IPS-18a (cell line): ENCODE measurements around the gene TLE4.

ENCODE experiments used
- H3K27ac ChIP-seq: one replicate; pipeline ENCODE4 v1.5.1; 2013; ENCODE audit warnings: low read length
- H3K27me3 ChIP-seq: one replicate; pipeline ENCODE4 v1.6.1; 2013; ENCODE audit warnings: mild to moderate bottlenecking, low read length; ENCODE audit not compliant: control insufficient read depth, insufficient read depth
- H3K36me3 ChIP-seq: one replicate; pipeline ENCODE4 v1.6.1; 2013; ENCODE audit warnings: low read depth, low read length; ENCODE audit not compliant: control insufficient read depth
- H3K4me1 ChIP-seq: one replicate; pipeline ENCODE4 v1.6.1; 2013; ENCODE audit warnings: low read depth, low read length; ENCODE audit not compliant: control insufficient read depth
- H3K4me3 ChIP-seq: one replicate; pipeline ENCODE4 v1.5.1; 2013; ENCODE audit warnings: low read length
- H3K9ac ChIP-seq: one replicate; pipeline ENCODE4 v1.6.1; 2013; ENCODE audit warnings: mild to moderate bottlenecking, low read length, moderate library complexity
- H3K9me3 ChIP-seq: one replicate; pipeline ENCODE4 v1.6.1; 2013; ENCODE audit warnings: low read depth, low read length; ENCODE audit not compliant: control insufficient read depth

Gene TLE4

DNA sequence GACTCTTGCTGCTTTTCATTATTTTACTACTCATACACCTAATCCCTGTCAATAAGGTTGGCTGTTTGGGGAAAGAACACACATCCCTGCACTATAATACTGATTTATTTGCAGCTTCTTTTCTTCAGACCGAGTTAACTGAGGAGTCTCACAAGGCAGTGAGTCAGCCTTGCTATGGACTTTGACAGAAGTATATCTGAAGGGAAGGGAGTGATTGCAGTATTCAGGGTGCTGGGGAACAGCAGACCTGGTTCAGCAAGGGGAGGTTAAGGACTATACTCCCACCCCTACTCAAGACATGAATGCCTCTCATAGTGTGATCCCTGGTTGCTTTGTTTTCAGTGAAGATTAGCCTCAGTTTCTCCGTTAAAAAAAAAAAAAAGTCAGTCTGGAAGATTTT, 99.8 kb downstream of the TLE4 start:
- H3K27me3 ChIP-seq: no peaks in the 10 kb centered on the region
- no peak overlapping the region for H3K9ac ChIP-seq
- H3K4me1 ChIP-seq: peaks cover 23% of the 10 kb centered on the region
- no peak overlapping the region for H3K27ac ChIP-seq
- no peak overlapping the region for H3K4me3 ChIP-seq
- no peaks in the 10 kb centered on the region for H3K9me3 ChIP-seq
- H3K36me3 ChIP-seq: no peaks in the 10 kb centered on the region

DNA sequence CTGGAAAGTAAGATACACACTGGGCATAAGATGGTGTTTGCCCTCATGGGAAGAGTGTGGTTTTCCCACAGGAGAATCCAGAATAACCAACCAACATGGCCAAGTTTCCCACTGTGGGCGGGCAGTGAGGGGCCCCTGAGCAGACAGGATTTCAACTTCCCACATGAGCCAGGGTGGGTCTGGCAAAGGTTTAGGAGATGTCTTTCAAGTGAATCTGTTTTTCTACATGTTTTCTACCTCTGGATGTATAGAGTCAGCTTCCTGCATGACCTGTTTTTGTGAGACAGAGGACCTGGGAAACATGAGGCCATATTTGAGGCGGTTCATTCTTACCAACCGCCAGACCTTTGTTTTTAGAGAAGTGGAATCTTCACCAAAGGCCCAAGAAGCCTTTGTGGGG, 100.5 kb downstream of the TLE4 start:
- Histone ChIP-seq H3K9me3 (no peaks in the 10 kb centered on the region), H3K27ac (no peak overlapping the region), H3K9ac (no peak overlapping the region), H3K27me3 (no peaks in the 10 kb centered on the region), H3K36me3 (no peaks in the 10 kb centered on the region), H3K4me3 (no peak overlapping the region), H3K4me1 (peaks cover 23% of the 10 kb centered on the region)

DNA sequence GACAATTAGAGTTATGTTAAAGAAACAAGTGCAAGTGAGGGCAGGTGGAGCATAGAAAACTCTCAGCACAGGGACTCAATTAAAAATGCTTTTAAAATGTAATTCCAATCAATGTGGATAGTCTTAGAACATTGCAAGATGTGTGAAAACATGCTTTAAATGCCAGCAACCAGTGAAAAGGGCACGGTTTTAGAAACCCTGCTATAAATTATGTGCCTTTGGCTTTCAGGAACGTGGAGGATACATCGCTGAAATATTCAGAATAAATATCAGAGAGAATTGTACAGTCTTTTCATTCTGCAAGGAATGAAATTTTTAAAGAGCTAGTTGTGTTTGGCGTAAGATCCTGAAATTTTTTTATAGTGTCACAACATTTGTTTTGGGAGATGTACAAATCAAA, 101.1 kb downstream of the TLE4 start:
- peaks cover 20% of the 10 kb centered on the region for H3K4me1 ChIP-seq
- H3K4me3 ChIP-seq: no peak overlapping the region
- no peak overlapping the region for H3K9ac ChIP-seq
- no peaks in the 10 kb centered on the region for H3K9me3 ChIP-seq
- H3K27me3 ChIP-seq: no peaks in the 10 kb centered on the region
- no peaks in the 10 kb centered on the region for H3K36me3 ChIP-seq
- no peak overlapping the region for H3K27ac ChIP-seq

DNA sequence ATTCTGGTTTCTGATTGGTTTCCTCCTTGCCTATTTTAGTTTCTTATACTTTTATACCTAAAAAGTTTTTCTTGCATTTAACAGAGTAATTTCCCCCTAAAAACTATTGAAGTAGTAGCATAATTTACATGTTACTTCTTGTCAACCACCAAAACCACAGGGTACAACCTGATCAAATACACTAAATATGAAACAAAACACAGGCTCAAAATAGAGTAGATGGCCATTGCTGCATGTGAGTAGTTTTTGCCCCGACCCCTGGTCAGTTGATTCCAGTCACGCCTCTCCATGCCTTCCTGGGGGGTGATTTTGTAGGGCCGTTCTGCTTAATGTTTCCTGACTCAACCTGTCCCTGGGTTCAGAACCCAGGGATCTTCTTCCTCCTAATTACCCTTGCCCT, 101.8 kb downstream of the TLE4 start:
- Histone ChIP-seq H3K27me3 (no peaks in the 10 kb centered on the region), H3K36me3 (no peaks in the 10 kb centered on the region), H3K27ac (no peak overlapping the region), H3K4me3 (no peak overlapping the region), H3K4me1 (peaks cover 15% of the 10 kb centered on the region), H3K9me3 (no peaks in the 10 kb centered on the region), H3K9ac (no peak overlapping the region)

DNA sequence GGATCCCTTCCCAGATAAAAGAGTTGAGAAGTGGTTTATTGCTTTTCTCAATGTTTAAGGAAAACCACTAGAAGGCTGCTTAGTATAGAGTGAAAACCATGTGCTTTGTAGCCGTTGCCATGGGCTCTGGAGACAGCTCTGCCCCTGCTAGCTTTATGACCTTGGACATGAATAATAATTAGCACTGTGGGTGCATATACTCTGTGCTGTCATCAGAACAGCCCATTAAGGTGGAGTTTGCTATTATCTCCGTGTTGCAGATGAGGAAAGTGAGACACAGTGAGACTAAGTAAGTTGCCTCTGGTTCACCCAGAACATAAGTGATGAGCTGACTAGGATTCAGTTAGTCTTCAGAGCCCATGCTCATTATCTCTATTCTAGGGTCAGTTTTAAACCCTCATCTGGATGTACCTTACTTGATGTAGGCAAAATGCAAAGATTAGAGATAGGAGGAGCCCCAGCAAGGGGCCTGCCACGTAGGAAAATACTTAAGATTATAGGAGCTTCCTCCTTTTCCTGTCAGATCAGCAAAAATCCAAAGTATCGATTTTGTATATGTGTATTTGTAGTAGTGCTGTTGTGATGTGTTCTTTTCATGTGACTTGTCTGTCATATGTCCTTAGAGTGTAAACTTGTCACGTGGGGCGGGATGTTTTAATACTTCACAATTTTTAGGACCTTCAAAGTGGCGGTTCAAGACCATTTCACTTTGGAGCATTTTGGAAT, 102.5 kb downstream of the TLE4 start:
- Histone ChIP-seq H3K9me3 (no peaks in the 10 kb centered on the region), H3K9ac (no peak overlapping the region), H3K27me3 (no peaks in the 10 kb centered on the region), H3K36me3 (no peaks in the 10 kb centered on the region), H3K27ac (no peak overlapping the region), H3K4me1 (peaks cover 15% of the 10 kb centered on the region), H3K4me3 (no peak overlapping the region)

DNA sequence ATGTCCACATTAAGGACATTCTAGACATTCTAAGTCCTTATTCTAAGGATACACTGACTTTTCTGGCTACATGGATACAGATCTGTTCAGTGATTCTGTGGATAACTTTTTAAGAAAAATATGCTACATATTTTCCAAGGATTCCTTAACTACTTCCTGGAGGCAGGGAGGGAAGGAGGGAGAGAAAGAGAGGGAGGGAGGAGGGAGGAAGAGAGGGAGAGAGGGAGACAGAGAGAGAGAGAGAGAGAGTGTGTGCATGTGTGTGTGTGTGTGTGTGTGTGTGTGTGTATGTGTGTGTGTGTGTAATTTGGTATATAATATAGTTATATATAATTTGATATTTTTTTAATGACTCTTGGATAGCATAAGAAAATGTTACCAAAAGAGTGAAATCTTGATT, 109.8 kb downstream of the TLE4 start:
- no peaks in the 10 kb centered on the region for H3K36me3 ChIP-seq
- peaks cover 7% of the 10 kb centered on the region for H3K4me1 ChIP-seq

DNA sequence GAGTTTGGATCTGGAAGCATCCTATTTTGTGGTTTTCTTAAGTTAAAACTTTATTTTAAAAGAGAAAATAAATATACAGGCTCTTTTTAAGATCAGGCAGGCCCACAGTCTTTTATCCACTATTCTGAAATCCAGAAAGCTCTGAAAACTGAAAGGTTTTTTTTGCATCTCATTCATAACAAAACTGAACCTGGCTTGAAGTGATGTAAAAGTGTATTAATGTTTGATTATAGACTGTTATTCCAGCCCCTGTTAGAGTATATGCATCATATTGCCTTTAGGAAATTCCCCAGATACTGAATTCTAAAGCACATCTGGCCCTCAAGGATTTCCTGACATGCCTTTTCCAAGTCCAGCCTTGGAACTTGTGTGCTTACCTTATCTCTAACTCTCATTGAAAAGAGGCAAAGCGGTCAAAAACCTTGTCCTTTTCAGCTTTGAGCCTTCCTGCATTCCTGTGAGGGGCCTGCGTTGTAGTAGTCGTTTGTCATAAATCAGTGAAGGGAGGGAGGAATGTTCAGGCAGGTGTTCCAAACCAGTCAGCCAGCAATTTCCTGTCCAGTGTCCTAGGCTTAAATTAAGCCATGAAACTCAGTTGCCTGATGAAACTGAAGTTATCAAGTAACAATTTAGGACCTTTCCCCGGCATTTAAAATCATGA, 110.4 kb downstream of the TLE4 start:
- H3K27ac ChIP-seq: no peak overlapping the region
- H3K9me3 ChIP-seq: no peaks in the 10 kb centered on the region
- H3K9ac ChIP-seq: no peak overlapping the region
- peaks cover 7% of the 10 kb centered on the region for H3K4me1 ChIP-seq
- H3K27me3 ChIP-seq: no peaks in the 10 kb centered on the region
- H3K36me3 ChIP-seq: no peaks in the 10 kb centered on the region
- H3K4me3 ChIP-seq: no peak overlapping the region

More for the DNA sequence above, 109.8 kb downstream of the TLE4 start:
- no peak overlapping the region for H3K4me3 ChIP-seq
- no peak overlapping the region for H3K9ac ChIP-seq
- H3K27me3 ChIP-seq: no peaks in the 10 kb centered on the region
- H3K27ac ChIP-seq: no peak overlapping the region
- no peaks in the 10 kb centered on the region for H3K9me3 ChIP-seq

DNA sequence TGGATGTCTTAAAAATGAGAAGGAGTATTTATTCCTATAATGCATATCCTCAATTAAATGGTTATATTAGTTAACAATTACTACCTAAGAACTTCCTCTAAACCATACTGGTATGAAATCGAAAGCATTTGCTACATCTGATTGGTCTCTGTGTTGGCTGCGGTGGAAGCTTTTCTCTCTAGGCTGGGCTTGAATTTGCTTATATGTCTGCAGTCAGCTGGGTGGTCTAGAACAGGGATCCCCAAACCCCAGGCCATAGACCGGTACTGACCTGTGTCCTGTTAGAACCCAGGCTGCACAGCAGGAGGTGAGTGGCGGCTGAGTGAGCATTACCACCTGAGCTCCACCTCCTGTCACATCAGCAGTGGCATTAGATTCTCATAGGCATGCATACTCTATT, 112.3 kb downstream of the TLE4 start:
- H3K27ac ChIP-seq: no peak overlapping the region
- no peaks in the 10 kb centered on the region for H3K27me3 ChIP-seq
- H3K36me3 ChIP-seq: no peaks in the 10 kb centered on the region
- H3K9me3 ChIP-seq: no peaks in the 10 kb centered on the region
- no peak overlapping the region for H3K4me3 ChIP-seq
- no peak overlapping the region for H3K9ac ChIP-seq
- peaks cover 7% of the 10 kb centered on the region for H3K4me1 ChIP-seq

DNA sequence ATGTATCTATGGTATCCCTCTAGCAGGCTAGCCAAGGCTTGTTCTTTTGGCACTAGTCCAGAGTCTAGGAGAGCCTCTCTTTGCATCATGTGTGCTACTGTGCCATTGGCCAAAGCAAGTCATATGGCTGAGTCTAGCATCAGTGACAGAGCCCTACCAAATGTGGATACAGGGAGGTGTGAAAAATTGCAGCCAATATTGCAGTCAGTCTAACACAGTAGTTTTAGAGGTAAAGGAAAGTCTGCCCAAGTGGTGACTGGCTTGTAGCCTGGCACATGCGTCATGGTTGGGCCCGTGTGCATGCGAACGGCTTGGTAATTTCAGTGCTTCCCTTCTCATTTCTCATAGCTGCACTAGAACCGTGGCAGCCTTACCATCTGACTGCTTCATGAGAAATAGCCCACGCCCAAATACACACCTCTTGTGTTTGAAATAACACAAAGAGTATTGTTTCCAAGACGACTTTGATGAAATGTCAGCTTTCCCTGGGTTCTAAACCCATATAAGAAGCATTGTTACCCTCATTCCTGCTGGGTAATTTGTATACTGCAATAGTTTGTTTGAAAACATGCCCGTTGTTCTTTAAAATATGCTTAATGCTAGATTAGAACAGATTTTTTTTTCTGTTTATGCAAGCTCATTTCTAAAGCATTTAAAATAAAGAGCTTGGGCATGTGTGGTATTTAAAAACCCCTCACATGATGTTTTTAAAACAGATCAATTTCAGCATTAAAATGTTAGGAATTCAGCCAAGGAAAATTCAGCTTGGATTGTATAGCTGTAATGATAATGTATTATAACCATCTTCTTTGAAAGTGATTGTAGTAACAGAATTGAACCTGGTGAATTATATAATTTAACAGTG, 113.2 kb downstream of the TLE4 start:
- H3K9me3 ChIP-seq: no peaks in the 10 kb centered on the region
- H3K27me3 ChIP-seq: no peaks in the 10 kb centered on the region
- no peak overlapping the region for H3K4me3 ChIP-seq
- no peak overlapping the region for H3K27ac ChIP-seq
- no peak overlapping the region for H3K9ac ChIP-seq
- no peaks in the 10 kb centered on the region for H3K36me3 ChIP-seq
- peaks cover 7% of the 10 kb centered on the region for H3K4me1 ChIP-seq

DNA sequence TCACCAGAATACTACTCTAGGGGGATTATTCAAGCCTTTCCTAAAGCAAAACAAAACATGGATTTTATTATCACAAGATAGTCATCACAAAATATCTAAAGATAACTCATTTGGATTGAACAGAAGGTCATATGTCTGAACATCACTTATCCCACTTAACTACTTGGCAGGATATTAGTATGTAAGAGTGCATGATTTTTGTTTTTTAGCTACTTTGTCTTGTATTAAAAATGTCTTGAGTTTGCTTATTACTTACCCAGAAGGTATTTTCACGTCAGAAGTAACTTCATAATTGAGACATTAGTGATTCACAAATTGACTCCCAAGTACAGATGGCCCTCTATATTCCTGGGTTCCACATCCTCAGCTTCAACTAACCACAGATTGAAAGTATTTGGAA, 113.8 kb downstream of the TLE4 start:
- H3K4me3 ChIP-seq: no peak overlapping the region
- peaks cover 7% of the 10 kb centered on the region for H3K4me1 ChIP-seq
- H3K27me3 ChIP-seq: no peaks in the 10 kb centered on the region
- H3K36me3 ChIP-seq: no peaks in the 10 kb centered on the region
- H3K27ac ChIP-seq: no peak overlapping the region
- H3K9ac ChIP-seq: no peak overlapping the region
- no peaks in the 10 kb centered on the region for H3K9me3 ChIP-seq

DNA sequence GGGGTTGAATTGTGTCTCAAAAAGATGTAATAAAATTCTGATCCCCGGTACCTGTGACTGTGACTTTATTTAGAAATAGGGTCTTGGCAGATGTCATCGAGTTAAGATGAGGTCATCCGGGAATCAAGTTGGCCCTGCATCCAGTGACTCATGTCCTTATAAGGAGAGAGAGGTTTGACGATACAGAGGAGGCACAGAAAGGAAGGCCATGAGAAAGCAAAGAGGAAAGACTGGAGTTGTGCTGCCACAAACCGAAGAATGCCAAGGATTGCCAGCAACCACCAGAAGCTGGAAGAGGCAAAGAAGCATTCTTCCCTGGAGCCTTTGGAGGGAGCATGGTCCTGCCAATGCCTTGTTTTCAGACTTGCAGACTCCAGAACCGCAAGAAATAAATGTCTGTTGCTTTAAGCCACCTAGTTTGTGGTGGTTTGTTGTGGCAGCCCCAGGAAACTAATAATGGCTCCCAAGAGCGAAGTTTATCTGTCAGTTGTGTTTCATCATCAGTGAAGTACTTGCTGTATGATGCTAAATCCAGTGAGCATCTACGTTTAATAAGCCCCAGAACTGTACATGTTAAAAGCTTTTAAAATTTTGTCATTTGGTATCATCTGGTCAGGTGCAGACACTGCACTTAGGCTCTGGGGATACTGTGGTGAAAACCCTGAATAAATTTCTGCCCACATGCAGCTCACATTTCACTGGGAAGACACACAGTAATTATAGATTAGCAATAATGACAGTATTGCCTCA, 114.8 kb downstream of the TLE4 start:
- no peak overlapping the region for H3K4me3 ChIP-seq
- no peak overlapping the region for H3K9ac ChIP-seq
- H3K27ac ChIP-seq: no peak overlapping the region
- H3K4me1 ChIP-seq: peaks cover 10% of the 10 kb centered on the region
- no peaks in the 10 kb centered on the region for H3K9me3 ChIP-seq
- H3K27me3 ChIP-seq: no peaks in the 10 kb centered on the region
- H3K36me3 ChIP-seq: no peaks in the 10 kb centered on the region
